HUDEP-2 (cell line): ENCODE measurements around the gene ARHGEF12.
A peak's percentile ranks its signal among the peaks of the same experiment; 100 is the strongest.

ENCODE experiments used
- DNase-seq, 76 experiments: peaks; one replicate each; lab custom pipeline; 2025; ENCODE audit not compliant: unreplicated experiment in 76 of 76; lab: John Stamatoyannopoulos, UW

The ARHGEF12 gene

GRCh38 chr11:120339394-120339890 lies 3.2 kb downstream of the ARHGEF12 start:
- peak in 73 of 76 experiments; percentile 35 to 96 (median 77) for DNase-seq

GRCh38 chr11:120340529-120340928 lies 4.3 kb downstream of the ARHGEF12 start:
- DNase-seq: no peak

GRCh38 chr11:120342226-120342625 lies 6.0 kb downstream of the ARHGEF12 start:
- DNase-seq: no peak

DNA sequence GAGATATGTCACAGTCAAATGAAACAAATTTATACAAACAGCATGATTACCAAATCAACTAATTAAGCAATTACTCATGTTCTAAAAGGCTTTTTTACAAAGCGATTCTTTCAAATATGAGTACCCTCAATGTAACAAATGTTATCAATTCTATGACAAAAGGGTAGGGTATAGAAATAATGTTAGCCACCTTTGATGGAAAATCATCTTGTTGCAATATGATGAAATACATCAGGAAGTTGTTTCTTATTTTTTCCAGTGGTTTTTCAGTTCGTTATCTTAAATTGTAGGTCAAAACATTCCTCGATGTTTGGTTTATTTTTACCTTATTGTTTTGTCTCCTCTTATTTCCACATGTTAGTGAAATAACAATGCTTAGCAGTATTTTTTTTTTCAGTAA lies 6.5 kb downstream of the ARHGEF12 start:
- no peak for DNase-seq

DNA sequence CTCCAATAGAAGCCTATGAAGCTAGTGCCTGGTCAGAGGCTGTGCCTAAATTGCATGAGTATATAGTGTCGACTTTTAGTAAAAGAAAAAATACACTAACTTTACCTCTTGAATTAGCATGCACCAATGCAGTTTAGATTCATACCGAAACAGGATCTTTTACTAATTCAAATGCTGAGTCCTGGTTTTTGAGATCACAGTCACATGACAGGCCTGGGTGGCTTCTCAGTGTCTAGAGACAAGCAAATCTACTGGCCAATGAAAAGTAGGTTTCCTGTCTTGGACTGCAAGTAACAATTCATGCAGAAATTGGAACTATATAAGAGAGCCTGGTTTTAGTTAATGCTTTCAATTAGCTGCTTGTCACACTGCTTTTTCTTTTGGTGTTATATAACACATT lies 7.2 kb downstream of the ARHGEF12 start:
- DNase-seq: no peak

DNA sequence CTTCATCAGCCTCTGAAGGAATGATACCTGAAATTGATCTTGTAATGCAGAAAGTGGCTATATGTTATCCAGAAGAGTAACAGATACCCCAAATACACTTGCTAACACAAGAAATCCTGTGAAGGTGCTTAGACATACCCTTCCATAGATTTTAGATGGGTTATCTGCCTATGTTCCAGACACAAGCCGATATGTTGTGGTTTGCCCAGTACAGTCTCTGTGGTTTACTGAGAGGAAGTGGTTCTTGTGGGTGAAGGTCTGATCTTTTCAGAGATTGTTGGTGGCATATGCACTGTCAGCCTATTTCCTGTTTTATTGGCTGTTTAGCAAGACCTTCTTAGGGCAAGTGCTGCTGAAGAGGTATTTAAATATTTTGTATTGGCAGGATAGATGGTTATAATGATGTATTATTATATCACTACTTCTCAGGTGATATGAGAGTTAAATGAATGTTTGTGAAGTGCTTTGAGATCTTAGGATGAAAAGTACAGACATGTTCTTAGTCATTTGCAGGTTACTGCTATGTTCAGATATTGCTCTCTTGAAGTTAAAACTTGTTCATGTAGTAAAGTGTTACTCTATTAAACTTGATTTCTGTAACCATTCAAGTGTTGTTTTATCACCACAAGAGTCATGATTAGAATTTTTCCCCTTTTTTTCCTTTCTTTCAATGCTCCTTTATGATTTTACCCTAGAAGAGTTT lies 8.2 kb downstream of the ARHGEF12 start:
- peak in 50 of 76 experiments; percentile 5 to 81 (median 54) for DNase-seq

DNA sequence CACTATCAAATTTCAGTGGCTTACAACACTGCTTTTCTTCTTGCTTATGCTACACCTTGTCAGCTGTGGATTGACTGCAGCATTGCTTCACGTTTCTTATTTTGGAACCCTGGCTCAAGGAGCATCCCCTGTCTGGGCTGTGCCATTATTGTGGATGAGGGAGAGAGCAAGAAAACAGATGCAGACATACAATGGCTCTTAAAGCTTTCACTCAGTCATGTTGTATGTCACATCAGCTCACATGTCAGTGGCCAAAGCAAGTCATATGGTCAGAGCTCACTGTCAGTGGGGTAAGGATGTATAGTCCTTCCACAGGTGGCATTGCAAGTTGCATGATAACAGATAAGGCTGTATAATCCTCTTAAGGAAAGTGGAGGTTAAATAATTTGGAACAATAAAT lies 10.0 kb downstream of the ARHGEF12 start:
- peak in 3 of 76 experiments; percentile 11 to 34 (median 13) for DNase-seq

- DNase-seq: no peak
Observed at GRCh38 chr11:120350637-120351036, 14.4 kb downstream of the ARHGEF12 start.

DNA sequence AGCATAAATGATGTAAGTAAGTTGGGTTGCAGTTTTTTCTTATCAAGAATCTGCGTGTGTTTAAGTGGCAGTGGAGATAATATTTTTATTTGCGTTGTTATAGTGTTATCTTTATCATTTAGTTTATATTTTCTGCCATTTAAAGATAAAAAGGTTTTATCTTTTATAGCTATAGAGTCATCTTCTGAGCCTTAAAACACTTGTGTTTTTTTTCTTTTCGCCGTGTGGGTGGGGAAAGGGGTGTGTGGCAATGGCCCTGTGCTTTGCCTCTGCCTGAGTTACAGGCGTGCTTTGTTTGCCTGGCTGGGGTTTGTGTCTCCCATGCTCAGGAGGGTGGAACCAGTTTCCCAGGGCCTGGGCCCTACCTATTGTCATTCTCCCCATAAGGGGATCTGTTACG lies 16.2 kb downstream of the ARHGEF12 start:
- peak in 12 of 76 experiments; percentile 1 to 23 (median 15) for DNase-seq

DNA sequence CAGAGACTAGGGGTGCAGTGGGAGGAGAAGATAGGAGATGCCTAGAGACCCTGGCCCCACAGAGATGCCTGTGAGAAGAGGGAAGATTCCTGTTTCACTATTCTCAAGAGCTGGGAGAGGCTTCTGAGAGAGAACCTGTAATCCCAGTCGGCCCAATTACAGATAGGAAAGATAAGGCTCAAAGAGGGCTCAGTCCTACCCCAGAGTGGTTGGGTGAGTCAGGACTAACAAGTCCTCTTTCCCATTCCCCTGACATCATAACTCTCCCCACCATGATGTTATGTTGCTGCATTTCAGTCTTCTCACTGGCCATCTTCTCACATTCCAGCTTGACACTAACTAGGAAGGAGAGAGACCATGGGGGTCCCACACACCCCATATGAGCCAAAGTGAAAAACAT lies 17.9 kb downstream of the ARHGEF12 start:
- DNase-seq: no peak

DNA sequence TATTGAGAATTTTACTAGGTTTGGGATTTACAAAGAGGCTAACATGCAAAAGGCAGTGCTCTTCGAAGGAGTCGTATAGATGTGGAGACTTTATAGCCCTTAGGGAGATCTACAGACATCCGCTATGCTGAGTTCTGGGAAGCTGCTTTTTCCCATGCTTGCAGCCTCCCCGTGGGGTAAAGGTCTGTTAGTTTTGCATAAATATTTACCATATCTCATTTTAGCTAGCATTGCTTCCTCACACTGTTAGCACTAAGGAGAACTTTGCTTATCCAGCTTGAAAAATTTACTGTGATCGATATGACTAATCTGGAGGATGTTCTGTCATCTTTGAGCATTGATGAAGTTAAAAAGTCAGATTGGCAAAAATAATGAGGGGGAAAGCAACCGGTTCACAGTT lies 18.6 kb downstream of the ARHGEF12 start:
- no peak for DNase-seq

DNA sequence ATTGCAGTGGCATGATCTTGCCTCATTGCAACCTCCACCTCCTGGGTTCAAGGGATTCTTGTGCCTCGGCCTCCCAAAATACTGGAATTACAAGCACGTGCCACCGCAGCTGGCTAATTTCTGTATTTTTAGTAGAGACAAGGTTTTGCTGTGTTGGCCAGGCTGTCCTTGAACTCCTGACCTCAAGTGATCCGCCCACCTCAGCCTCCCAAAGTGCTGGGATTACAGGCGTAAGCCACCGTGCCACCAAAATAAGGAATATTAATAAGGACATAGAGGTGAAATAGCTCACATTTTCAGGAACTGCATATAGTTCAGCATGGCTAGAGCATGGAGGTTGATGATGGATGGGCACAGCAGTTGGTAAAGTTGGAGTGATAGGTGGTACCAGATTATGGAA lies 21.4 kb downstream of the ARHGEF12 start:
- no peak for DNase-seq

GRCh38 chr11:120358729-120359128 lies 22.5 kb downstream of the ARHGEF12 start:
- no peak for DNase-seq

GRCh38 chr11:120363436-120363835 lies 27.2 kb downstream of the ARHGEF12 start:
- DNase-seq: no peak

DNA sequence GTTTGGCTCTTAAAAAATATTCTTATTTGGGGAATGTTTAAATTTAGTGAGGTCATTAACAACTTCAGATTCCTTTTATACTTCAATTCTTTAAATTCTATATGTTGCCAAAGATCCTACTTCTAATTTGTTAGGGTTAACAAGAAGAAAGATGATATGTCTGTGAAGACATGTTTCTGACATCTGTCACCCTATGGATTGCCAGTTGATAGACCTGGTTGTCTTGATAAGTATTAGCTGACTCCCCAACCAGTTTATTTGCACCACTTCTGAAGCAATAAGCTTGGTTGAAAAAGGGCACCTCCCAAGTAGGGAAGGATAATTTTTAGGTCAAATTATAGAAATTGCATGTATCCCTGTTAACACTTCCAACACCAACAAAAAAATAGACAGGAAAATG lies 29.3 kb downstream of the ARHGEF12 start:
- DNase-seq: no peak

DNA sequence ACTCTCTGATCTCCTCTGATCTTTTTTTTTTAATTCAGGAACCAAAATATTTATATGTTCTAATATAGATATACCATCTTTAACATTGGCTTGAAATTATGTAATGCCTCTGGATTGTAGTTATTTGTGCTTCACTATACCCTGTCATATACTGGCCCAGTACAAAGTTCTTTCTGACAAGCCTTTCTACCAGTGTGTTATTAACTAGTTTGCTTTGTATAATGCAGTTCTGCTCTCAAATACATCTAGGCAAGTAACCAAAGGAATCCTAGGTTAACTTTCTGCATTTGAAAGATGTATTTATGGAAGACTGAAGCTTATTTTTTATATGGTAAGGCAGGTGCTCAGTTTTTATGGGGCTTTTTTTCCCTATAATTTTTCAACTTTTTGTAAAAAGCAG lies 36.1 kb downstream of the ARHGEF12 start:
- DNase-seq: no peak

DNA sequence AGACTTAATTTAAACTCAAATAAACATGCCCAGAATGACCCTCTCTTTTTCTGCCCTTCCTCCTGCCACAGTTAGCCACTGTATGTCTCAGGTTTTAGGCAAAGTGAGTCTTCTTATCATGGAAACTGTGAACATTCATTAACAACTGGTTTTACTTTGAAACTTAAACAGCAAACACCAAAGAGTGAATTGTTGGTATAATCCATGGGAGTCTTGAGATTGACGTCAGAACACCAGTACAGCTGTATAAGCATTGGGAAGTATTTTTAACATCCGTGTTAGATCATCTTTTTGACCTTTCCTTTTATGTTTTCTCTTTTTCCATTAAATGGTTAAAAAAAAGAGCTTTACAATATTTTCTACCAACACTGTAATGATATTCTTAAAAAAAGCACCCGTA lies 38.9 kb downstream of the ARHGEF12 start:
- no peak for DNase-seq

DNA sequence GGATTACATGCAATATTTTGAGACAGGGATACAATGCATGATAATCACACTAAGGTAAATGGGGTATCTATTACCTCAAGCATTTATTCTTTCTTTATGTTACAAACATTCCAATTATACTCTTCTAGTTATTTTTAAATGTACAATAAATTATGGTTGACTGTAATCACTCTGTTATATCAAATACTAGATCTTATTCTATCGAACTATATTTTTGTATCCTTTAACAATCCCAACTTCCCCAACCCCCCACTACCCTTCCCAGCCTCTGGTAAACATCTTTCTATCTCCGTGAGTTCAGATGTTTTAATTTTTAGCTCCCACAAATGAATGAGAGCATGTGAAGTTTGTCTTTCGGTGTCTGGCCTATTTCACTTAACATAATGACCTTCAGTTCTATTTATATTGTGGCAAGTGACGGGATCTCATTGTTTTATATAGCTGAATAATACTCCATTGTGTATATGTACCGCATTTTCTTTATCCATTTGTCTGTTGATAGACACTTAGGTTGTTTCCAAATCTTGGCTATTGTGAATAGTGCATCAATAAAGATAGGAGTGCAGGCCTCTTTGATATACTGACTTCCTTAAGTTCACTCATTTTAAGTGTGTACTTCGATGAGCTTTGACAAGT lies 40.5 kb downstream of the ARHGEF12 start:
- no peak for DNase-seq

- no peak for DNase-seq
Observed at GRCh38 chr11:120378474-120378873, 42.3 kb downstream of the ARHGEF12 start.

- DNase-seq: no peak
Observed at GRCh38 chr11:120381401-120381800, 45.2 kb downstream of the ARHGEF12 start.

DNA sequence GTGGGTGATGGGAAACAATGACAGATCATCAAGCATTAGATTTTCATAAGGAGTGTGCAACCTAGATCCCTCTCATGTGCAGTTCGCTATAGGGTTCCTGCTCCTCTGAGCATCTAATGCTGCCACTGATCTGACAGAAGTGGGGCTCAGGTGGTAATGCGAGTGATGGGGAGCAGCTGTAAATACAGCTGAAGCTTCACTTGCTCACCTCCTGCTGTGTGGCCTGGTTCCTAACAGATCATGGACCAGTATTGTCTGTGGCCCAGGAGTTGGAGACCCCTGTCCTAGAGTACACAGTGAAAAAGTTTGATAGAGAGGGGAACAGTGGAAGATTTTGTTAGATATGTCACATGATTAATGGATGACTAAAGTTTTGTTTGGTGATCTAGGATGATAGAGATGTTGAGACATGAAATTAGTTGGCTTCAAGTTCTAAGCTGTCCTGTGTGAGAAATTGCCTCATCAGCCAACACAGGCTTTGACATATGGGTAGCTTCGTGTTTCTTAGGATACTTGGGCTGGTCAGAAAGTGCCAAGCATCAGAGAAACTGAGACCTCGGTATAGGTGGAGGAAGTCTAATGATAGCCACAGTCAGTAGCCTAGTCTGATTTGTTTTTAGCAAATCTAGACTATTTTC lies 47.4 kb downstream of the ARHGEF12 start:
- DNase-seq: no peak

- no peak for DNase-seq
Observed at GRCh38 chr11:120384476-120384875, 48.3 kb downstream of the ARHGEF12 start.
